ENCODE results near the gene SS18L1. TPM values are rescaled to one million over a fixed set of nuclear protein-coding genes. Genes with fewer than 3 reads are reported as not detected.

Gene SS18L1
- total and polyA plus RNA-seq, 7 donors: 10.1 to 18.0 (median 11.3) TPM

DNA sequence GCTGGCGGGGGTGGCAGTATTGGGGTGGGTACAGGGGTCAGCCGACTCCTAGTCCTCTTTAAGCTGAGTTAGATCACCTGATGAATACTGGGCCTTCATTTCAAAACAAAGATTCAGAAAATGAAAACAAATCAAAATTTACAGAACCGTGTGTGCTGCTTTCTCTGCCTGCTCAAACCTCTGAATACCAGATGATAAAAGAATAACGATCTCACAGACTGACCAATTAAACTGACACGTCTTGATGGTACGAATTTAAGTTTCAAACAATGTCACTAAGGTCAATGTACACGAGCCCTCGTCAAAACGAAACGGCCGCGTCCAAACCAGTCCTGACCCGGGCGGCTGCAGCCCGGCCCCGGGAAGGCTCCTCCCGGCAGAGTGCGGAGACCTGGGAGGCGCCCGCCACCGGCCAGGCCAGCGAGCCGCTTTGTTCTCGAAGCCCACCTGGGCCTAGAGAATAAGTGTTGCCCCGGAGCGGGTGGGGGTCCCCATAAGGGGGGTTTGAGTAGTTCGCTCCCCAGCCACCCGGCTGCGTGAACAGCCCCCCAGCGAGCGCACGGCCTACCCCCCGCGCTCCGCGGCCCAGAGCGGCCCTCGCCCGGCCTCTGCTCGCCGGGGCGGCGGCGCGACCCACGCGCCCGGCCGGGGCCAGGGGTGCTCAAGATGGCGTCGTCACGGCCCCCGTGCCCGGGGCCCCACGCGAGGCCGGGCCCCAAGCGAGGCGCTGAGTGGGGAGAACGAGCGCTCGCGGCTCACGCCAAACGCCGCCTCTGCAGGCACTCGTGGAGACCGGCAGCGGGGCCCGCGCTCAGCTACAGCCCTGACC lies 1.1 kb upstream of the SS18L1 start:
- H3K9me3 ChIP-seq: no peaks in the 10 kb centered on the region
- H3K36me3 ChIP-seq (ENCODE audit: insufficient read depth in 1 of 2, low read depth in 1 of 2): peaks cover 12 to 42% of the 10 kb centered on the region in 2 donors
- WGBS, 3 donors: 0 to 2% (median 1%) methylated on average over 27 to 71 of the region's 71 CpGs
- H3K27ac ChIP-seq: peak overlapping the region; percentile 93
- no peaks in the 10 kb centered on the region for H3K27me3 ChIP-seq (ENCODE audit: insufficient read depth in 3 of 3, low read length in 2 of 3)
- intact Hi-C loops (cut with DNase I): loop anchor here (2.0 kb wide), 2 partner anchors 40 to 78 kb away; partner anchors contain the start of genes MTG2 (in 1 of the 2) and TAF4 (in 1 of the 2)
- DNase-seq (peak in 1 of 2 donors; percentile 44), ATAC-seq (peak; percentile 4 to 27 (median 14))
- peak overlapping the region; percentile 81 for H3K4me3 ChIP-seq
- H3K4me1 ChIP-seq: peaks cover 22% of the 10 kb centered on the region
- TF ChIP-seq, protein P1, sequence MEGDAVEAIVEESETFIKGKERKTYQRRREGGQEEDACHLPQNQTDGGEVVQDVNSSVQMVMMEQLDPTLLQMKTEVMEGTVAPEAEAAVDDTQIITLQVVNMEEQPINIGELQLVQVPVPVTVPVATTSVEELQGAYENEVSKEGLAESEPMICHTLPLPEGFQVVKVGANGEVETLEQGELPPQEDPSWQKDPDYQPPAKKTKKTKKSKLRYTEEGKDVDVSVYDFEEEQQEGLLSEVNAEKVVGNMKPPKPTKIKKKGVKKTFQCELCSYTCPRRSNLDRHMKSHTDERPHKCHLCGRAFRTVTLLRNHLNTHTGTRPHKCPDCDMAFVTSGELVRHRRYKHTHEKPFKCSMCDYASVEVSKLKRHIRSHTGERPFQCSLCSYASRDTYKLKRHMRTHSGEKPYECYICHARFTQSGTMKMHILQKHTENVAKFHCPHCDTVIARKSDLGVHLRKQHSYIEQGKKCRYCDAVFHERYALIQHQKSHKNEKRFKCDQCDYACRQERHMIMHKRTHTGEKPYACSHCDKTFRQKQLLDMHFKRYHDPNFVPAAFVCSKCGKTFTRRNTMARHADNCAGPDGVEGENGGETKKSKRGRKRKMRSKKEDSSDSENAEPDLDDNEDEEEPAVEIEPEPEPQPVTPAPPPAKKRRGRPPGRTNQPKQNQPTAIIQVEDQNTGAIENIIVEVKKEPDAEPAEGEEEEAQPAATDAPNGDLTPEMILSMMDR (IDR thresholded peaks at IDR 0.05): no peak

DNA sequence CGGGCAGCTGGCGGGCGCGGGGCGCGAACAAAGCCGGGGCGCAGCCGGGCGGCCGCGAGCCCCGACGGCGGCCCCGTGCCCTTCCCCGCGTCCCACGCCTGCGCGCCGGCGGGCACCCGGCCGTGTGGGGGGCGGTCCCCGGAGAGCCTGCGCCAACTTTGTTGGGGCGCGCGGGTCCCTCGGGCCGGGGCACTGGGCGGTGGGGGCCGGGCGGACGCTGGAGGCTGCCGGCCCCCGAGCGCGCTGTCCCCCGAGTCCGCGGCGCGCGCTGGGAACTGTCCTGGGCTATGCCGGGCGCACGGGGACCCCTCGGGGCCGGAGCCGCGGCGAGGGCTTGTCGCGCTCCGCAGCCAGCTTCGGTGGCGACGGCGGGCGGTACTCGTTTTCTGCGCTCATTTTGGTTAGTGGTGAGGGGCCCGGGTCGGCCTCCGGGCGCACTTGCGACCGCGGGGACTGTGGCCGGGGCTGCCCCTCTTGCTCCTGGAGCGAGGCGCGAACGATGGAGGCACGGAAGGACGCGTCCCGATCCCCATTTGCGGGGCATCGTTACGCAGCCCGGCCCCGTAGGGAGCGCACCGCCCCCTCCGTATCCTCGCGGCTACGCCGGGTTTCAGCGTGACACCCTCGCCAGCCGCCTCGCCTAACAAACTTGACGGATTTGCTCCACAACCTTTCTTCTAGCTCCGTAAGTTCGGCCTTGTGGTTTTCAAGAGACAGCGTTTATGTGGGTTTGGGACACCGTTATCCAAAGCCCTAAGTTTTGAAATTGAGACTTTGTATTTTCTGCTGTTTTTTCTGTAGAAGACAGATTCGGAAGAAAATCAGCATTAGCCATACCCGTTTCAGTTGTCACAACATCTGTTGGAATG lies 622 bp downstream of the SS18L1 start:
- Histone ChIP-seq H3K27me3 (ENCODE audit: insufficient read depth in 3 of 3, low read length in 2 of 3) (no peaks in the 10 kb centered on the region), H3K4me3 (peak overlapping the region; percentile 81), H3K27ac (peak overlapping the region; percentile 93), H3K36me3 (ENCODE audit: insufficient read depth in 1 of 2, low read depth in 1 of 2) (peaks cover under 1 to 24% of the 10 kb centered on the region in 2 donors), H3K9me3 (no peaks in the 10 kb centered on the region), H3K4me1 (peaks cover 23% of the 10 kb centered on the region)
- 1% methylated on average over 58 to 104 of the region's 104 CpGs for WGBS, 3 donors
- DNase-seq (peak; percentile 67 to 85), ATAC-seq (peak; percentile 23 to 65 (median 50))
- TF ChIP-seq, protein P1 (IDR thresholded peaks at IDR 0.05): no peak
- intact Hi-C loops (cut with DNase I): loop anchor here (2.0 kb wide), 2 partner anchors 39 to 79 kb away; partner anchors contain the start of genes MTG2 (in 1 of the 2) and TAF4 (in 1 of the 2)

DNA sequence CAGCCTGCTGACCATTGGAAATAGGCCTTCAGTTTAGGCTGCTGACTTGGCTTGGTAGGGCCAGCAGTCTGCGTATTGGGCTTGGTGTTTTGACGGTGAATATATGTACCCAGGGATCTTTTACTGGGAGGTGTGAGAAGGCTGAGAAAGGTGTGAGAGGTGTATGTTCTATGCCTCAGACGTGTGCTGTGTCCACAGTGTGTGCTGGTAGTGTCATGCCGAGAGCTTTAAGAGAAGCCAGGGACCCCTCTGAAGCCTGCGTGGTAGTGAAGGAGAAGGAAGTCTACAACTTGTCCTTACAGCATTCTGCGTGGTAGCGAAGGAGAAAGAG lies 2.1 kb downstream of the SS18L1 start:
- 94 to 96% (median 95%) methylated on average over 7 of the region's 7 CpGs for WGBS, 3 donors
- H3K9me3 ChIP-seq: no peaks in the 10 kb centered on the region
- ATAC-seq: no peak
- intact Hi-C loops (cut with DNase I): no loop called here
- no peak overlapping the region for H3K27ac ChIP-seq
- no peak for DNase-seq
- no peak overlapping the region for H3K4me3 ChIP-seq
- TF ChIP-seq, protein P1 (IDR thresholded peaks at IDR 0.05): no peak
- peaks cover 31% of the 10 kb centered on the region for H3K4me1 ChIP-seq
- H3K27me3 ChIP-seq (ENCODE audit: insufficient read depth in 3 of 3, low read length in 2 of 3): no peaks in the 10 kb centered on the region
- H3K36me3 ChIP-seq (ENCODE audit: insufficient read depth in 1 of 2, low read depth in 1 of 2): peaks cover 0 to 10% of the 10 kb centered on the region in 2 donors

DNA sequence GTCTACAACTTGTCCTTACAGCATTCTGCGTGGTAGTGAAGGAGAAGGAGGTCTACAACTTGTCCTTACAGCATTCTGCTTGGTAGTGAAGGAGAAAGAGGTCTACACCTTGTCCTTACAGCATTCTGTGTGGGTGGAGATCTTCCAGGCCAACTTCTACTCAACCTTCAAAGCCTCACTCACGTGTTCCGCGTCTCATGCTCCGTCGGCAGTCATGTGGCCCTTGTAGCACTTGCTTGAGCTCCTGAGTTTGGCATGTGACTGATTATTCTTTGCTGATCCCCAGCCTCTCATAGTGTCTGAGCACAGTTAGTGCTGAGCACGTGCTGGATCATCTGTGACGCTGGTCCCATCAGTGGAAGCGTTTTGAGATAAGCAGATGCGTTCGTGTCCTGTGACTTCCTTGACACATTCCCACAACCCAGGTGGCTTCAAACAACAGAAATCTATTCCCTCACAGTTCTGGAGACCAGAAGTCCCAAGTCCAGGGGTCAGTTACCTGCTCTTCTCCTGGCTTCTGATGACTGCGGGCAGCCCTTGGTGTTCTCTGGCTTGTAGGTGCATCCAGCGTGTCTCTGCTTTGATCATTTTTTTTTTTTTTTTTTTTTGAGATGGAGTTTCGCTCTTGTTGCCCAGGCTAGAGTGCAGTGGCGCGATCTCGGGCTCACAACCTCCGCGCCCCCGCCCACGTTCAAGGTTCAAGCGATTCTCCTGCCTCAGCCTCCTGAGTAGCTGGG lies 2.6 kb downstream of the SS18L1 start:
- peaks cover 0 to 5% of the 10 kb centered on the region in 2 donors for H3K36me3 ChIP-seq (ENCODE audit: insufficient read depth in 1 of 2, low read depth in 1 of 2)
- H3K9me3 ChIP-seq: no peaks in the 10 kb centered on the region
- 93 to 97% (median 96%) methylated on average over 21 to 22 of the region's 22 CpGs for WGBS, 3 donors
- H3K27ac ChIP-seq: no peak overlapping the region
- H3K4me1 ChIP-seq: peaks cover 30% of the 10 kb centered on the region
- DNase-seq (no peak), ATAC-seq (no peak)
- TF ChIP-seq, protein P1 (IDR thresholded peaks at IDR 0.05): no peak
- intact Hi-C loops (cut with DNase I): no loop called here
- no peaks in the 10 kb centered on the region for H3K27me3 ChIP-seq (ENCODE audit: insufficient read depth in 3 of 3, low read length in 2 of 3)
- H3K4me3 ChIP-seq: no peak overlapping the region
